GM12878 (cell line): ENCODE measurements around the gene LYVE1.

ENCODE experiments used
- CEBPB ChIP-seq, 2 experiments: fragments of 150-350 bp in 1 of 2; IDR thresholded peaks; 2 replicates each; pipeline ENCODE4 v1.6.1; 2012 to 2014; ENCODE audit warnings: low read depth in 2 of 2, low read length in 2 of 2, borderline replicate concordance in 1 of 2, inconsistent platforms in 1 of 2
- EZH2 ChIP-seq: IDR thresholded peaks from 2 replicates; pipeline ENCODE4 v1.6.1; 2012; ENCODE audit warnings: low read depth, mild to moderate bottlenecking, control low read depth, inconsistent platforms, low read length, borderline replicate concordance; ENCODE audit not compliant: control insufficient read depth
- POLR2A ChIP-seq: IDR thresholded peaks from 2 replicates; pipeline ENCODE4 v1.6.1; 2011; ENCODE audit warnings: low read depth, mild to moderate bottlenecking, low read length
- TARDBP ChIP-seq: IDR thresholded peaks from 2 replicates; pipeline ENCODE4 v1.6.1; 2016; ENCODE audit warnings: borderline replicate concordance
- TF ChIP-seq, protein P1 (sequence below): fragments of 150-350 bp; IDR thresholded peaks from 2 replicates; pipeline ENCODE4 v1.6.1; 2016; ENCODE audit warnings: low read depth, low read length
- TF ChIP-seq, protein P2 (sequence below), 3 experiments: IDR thresholded peaks in 2 of 3; conservative IDR thresholded peaks in 1 of 3; 2 replicates each; pipeline ENCODE4 v1.5.1; 2011; ENCODE audit warnings: low read depth in 3 of 3, low read length in 3 of 3, mild to moderate bottlenecking in 3 of 3, control low read depth in 2 of 3, moderate library complexity in 2 of 3, inconsistent platforms in 1 of 3, mixed read lengths in 1 of 3; ENCODE audit not compliant: control insufficient read depth in 2 of 3, insufficient read depth in 1 of 3; ENCODE audit errors: extremely low read depth in 1 of 3

DNA sequence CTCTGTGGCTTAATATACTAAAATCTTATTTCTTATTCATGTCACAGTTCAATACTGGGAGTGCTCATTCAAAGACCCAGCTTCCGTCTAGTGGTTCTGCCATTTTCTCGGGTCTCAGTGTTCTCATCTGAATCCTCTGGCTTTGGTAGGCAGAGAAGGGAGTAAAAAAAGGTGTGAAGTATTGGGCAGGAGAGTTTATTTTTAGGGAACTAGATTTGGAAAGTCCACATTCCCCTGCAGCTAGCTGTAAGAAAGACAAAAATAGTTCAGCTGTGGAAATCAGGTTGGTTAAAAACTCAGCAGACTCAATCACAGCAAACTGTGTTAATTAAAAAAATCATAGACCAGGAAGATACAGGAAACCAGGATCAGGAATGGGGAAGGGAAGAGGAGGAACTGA is 4.1 kb upstream of the LYVE1 start:
- TF ChIP-seq CEBPB (IDR thresholded peaks at IDR 0.05; ENCODE audit: borderline replicate concordance in 1 of 2, low read depth in 2 of 2, low read length in 2 of 2) (no peak), TARDBP (no peak), EZH2 (no peak), POLR2A (no peak)
- TF ChIP-seq, protein P1, sequence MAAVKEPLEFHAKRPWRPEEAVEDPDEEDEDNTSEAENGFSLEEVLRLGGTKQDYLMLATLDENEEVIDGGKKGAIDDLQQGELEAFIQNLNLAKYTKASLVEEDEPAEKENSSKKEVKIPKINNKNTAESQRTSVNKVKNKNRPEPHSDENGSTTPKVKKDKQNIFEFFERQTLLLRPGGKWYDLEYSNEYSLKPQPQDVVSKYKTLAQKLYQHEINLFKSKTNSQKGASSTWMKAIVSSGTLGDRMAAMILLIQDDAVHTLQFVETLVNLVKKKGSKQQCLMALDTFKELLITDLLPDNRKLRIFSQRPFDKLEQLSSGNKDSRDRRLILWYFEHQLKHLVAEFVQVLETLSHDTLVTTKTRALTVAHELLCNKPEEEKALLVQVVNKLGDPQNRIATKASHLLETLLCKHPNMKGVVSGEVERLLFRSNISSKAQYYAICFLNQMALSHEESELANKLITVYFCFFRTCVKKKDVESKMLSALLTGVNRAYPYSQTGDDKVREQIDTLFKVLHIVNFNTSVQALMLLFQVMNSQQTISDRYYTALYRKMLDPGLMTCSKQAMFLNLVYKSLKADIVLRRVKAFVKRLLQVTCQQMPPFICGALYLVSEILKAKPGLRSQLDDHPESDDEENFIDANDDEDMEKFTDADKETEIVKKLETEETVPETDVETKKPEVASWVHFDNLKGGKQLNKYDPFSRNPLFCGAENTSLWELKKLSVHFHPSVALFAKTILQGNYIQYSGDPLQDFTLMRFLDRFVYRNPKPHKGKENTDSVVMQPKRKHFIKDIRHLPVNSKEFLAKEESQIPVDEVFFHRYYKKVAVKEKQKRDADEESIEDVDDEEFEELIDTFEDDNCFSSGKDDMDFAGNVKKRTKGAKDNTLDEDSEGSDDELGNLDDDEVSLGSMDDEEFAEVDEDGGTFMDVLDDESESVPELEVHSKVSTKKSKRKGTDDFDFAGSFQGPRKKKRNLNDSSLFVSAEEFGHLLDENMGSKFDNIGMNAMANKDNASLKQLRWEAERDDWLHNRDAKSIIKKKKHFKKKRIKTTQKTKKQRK = no peak
- TF ChIP-seq, protein P2, sequence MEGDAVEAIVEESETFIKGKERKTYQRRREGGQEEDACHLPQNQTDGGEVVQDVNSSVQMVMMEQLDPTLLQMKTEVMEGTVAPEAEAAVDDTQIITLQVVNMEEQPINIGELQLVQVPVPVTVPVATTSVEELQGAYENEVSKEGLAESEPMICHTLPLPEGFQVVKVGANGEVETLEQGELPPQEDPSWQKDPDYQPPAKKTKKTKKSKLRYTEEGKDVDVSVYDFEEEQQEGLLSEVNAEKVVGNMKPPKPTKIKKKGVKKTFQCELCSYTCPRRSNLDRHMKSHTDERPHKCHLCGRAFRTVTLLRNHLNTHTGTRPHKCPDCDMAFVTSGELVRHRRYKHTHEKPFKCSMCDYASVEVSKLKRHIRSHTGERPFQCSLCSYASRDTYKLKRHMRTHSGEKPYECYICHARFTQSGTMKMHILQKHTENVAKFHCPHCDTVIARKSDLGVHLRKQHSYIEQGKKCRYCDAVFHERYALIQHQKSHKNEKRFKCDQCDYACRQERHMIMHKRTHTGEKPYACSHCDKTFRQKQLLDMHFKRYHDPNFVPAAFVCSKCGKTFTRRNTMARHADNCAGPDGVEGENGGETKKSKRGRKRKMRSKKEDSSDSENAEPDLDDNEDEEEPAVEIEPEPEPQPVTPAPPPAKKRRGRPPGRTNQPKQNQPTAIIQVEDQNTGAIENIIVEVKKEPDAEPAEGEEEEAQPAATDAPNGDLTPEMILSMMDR (IDR thresholded peaks at IDR 0.05 in 2 of 3, conservative IDR thresholded peaks at IDR 0.05 in 1 of 3; ENCODE audit: control insufficient read depth in 2 of 3, extremely low read depth in 1 of 3, insufficient read depth in 1 of 3, low read depth in 3 of 3, low read length in 3 of 3) = no peak
